DMS 273 (cell line): ENCODE results near the gene CHL1.

Experiments
- DNase-seq: peaks from one replicate; lab custom pipeline; 2025; ENCODE audit not compliant: unreplicated experiment; lab: John Stamatoyannopoulos, UW

Gene CHL1, protein sequence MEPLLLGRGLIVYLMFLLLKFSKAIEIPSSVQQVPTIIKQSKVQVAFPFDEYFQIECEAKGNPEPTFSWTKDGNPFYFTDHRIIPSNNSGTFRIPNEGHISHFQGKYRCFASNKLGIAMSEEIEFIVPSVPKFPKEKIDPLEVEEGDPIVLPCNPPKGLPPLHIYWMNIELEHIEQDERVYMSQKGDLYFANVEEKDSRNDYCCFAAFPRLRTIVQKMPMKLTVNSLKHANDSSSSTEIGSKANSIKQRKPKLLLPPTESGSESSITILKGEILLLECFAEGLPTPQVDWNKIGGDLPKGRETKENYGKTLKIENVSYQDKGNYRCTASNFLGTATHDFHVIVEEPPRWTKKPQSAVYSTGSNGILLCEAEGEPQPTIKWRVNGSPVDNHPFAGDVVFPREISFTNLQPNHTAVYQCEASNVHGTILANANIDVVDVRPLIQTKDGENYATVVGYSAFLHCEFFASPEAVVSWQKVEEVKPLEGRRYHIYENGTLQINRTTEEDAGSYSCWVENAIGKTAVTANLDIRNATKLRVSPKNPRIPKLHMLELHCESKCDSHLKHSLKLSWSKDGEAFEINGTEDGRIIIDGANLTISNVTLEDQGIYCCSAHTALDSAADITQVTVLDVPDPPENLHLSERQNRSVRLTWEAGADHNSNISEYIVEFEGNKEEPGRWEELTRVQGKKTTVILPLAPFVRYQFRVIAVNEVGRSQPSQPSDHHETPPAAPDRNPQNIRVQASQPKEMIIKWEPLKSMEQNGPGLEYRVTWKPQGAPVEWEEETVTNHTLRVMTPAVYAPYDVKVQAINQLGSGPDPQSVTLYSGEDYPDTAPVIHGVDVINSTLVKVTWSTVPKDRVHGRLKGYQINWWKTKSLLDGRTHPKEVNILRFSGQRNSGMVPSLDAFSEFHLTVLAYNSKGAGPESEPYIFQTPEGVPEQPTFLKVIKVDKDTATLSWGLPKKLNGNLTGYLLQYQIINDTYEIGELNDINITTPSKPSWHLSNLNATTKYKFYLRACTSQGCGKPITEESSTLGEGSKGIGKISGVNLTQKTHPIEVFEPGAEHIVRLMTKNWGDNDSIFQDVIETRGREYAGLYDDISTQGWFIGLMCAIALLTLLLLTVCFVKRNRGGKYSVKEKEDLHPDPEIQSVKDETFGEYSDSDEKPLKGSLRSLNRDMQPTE (N-terminal part only)

DNA sequence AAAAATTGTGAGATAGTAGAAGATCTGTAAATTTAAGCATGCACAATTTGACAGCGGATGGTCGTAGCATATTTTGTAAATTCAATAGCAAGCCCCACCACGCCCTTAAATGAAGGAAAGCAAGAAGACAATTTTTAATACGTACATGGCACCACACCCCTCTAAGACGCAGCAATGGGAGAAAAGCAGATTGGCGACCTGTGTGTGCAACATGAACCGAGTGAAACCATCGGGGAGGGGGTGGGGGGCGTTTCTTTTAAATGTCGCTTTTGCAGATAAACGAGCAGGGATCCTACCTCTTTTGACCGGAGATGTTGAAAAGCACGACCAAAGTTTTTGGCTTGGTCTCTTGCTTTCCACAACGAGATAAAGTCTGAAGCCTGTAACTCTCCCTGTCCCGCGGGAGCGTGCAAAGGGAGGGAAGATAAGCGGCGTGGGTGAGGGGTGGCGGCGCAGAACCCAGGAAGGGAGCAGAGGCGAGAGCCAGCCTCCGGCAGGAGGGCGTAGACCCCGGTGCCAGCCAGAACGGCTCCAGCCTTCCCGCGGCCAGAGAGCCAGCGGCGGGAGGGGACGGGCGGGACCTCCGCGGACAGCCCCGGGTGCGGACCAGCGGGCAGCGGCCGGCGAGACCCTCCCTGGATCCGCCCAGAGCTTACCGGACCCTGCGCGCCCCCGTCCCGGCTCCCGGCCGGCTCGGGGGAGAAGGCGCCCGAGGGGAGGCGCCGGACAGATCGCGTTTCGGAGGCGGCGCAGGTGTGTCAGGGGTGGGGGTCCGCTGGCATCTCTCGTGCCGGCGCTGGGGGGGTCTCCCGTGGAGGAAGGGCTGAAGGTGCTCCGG is at the start of gene CHL1:
CHL1 (plus strand) TSS at position 453 of the 838 bp plus-strand sequence. CDS start 123,014 bp downstream, outside the sequence.
- peak; percentile 32 for DNase-seq

DNA sequence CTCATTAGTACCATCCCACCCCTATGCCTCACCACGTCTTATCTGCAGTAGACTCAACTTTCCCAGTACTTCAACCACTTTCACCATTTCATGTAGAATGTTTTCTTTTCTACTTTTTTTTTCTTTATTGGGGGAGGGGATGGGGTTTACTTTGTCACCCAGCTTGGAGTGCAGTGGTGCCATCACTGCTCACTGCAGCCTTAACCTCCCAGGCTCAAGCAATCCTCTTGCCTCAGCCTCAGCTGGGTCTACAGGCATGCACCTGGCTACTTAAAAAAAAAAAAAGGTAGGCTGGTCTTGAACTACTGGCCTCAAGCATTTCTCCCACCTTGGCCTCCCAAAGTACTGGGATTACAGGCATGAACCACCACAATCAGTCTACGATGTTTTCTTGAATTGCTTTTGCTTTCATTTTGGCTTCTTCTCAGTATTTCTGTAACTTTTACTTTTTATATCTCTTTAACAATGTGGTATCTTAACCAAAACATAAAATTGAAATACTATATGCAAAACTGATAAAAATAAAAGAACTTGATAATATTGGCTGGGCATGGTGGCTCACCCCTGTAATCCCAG is 44.9 kb upstream of the CHL1 start:
- no peak for DNase-seq

DNA sequence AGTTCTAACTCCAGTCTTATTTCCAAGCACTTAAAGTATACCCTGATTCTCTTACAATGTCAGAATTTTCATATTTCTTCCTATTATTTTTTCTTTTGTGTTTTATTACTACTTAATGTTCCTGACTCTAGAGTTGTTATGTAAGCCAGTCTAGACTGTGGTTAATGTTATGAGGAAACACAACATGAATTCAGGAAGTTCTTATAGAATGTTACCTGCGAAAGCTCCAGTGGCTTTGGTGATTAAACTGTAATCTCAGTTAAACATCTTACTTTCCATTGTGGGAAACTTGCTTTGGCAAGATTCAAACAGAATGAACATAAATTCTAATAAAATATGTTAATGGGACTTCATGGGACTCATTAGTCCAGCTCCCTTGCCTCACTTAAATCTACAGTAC is 36.6 kb upstream of the CHL1 start:
- no peak for DNase-seq

DNA sequence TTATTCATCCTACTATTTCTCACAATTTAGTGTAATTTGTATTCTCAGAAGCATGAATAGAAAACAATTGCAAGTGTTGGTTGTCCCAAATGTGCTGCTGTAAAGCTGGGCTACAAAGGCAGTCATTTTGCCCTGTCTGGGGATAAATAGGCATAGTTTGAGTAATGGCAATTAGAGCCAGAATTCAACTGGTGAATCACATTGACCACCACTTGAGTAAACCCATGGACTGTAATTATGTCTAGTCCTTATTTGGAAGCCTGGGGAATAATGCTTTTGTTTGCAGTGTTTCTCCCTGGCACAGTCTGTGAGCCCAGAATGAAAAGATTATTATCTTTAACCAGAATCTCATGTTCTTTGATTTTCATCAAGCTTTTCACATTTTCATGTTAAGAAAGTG is 30.5 kb upstream of the CHL1 start:
- DNase-seq, result no peak

DNA sequence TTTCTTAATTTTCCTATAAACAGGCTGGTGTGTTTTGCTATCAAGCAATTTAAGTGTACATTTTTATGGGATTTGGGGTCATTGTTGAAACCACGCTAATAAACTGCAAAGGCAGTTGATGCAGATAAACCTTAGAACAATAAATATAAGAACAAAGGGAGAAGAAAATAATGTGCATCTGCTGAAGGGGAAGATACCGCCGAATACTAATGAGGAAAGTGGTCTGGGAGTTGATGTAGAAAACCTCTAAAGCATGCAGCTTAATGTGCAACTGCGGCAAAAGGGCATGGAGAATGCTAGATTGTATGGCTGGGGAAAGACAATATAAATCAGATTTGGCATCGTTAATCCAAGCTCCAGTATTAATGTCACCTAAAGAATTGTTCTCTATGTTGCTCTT is 29.8 kb upstream of the CHL1 start:
- no peak for DNase-seq

DNA sequence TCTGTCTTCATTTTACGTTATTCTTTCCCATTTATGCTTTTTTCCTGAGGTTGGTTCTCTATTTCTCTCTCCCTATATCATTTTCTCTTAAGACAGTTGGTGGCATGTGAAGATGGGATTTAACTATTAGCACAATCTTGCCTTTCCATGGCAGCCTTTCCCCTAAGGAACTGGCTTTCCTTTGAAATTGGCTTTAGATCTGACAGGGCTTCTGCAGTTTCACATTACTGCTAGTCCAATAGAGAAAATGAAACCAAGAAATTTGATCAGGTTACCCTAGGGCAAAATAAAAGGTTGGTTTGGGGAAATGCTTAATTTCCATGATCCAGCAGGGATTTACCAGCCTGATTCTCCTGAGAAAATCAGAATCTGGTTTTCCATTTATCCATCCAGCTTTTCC is 22.7 kb upstream of the CHL1 start:
- no peak for DNase-seq

DNA sequence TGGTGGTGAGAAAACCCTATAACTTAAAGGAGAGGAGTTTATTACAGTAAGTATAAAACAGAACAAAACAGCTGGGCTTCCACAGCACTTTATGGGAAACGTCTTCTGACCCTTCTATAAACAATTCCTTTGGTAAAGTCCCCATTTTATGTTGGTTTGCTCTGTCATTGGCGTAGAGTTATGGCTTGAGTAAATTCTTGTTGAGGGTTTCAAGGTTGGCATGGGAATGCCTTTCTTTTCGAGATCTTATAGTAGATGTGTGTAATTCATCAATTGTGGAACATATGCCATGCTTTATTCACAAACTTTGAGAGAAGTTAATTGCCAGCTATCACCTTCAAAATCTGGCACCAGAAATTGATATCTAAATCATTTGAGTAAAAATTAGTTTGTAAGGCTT is 11.6 kb upstream of the CHL1 start:
- DNase-seq, result no peak

DNA sequence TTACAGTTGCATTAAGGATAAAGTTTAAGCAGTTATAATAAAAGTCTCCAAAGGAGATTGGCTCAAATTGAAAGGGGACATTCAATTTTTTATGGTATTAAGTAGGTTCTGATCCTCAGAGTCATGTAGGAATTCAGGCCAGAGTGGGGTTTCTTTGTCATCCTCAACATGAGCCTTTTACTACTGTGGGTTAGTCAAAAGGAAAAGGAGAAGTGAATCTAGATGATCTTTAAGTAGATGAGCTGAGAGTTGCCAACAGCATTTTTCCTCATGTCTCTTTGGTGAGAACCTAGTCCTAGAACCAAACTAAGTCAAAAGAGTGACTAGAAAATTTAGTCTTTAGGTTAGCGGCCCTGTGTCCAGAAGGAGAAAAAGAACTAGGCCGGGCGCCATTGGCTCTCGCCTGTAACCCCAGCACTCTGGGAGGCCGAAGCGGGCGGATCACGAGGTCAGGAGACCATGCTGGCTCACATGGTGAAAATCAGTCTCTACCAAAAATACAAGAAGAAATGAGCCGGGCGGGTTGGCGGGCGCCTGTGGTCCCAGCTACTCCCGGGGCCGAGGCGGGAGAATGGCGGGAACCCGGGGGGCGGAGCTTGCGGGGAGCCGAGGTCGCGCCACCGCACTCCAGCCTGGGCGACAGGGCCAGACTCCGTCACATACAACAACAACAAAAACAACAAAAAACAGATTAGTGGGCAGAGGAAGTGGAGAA is 4.2 kb upstream of the CHL1 start:
- DNase-seq, result no peak

DNA sequence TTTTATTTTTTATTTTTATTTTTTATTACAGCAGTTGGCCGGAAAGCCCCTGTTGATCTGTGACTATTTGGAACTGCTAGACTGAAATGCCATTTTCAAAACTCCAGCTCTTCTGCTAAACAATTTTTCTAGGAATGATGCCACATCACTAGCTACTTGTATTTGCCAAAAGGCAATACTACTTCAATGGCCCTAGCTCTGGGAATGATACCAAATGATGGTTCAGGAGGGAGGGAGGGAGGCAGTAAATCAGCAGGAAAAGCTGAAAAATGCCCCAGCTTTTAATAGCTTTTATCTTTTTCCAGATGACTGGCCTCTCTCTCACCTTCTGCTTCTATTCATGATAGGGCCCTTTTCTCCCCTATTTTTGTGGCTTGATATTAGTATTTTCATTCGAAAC is 2.6 kb upstream of the CHL1 start:
- DNase-seq, result no peak

DNA sequence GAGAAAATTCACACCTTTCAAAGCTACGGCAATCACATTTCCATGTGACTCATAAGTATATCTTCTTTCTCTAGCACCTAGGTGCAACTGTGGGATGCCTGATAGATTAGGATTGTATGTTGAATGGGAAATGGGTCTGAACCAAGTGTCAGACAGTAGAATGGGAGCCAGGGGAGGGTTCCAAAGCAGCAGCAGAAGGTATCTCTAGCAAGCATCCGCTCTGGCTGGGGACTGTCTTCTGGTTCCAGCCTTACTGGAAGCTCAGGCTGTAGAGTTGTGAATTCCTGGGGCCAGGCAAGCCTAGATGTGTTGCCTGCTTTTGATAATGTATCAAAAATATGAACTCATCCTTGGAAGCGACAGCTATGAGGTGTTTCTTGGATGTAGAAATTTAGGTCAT is 2.1 kb upstream of the CHL1 start:
- no peak for DNase-seq

DNA sequence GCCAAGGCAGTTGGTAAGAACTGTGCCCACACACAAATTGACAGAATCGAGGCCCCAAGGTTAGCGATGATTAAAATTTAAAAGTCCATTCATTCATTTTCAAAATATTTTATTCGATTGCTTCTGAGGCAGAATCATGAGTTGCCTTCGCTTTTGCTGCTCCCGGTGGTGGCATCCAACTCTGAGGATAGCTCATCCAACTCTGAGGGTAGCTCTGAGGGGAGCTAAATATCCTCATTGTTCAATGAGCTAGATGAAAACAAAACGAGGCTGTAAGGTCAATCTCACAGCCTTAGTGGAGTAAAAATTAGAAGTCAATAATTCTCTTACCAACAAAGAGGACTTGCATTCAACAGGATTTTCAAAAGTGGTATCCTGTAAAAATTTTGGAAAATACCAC is 897 bp upstream of the CHL1 start:
- DNase-seq, result no peak

DNA sequence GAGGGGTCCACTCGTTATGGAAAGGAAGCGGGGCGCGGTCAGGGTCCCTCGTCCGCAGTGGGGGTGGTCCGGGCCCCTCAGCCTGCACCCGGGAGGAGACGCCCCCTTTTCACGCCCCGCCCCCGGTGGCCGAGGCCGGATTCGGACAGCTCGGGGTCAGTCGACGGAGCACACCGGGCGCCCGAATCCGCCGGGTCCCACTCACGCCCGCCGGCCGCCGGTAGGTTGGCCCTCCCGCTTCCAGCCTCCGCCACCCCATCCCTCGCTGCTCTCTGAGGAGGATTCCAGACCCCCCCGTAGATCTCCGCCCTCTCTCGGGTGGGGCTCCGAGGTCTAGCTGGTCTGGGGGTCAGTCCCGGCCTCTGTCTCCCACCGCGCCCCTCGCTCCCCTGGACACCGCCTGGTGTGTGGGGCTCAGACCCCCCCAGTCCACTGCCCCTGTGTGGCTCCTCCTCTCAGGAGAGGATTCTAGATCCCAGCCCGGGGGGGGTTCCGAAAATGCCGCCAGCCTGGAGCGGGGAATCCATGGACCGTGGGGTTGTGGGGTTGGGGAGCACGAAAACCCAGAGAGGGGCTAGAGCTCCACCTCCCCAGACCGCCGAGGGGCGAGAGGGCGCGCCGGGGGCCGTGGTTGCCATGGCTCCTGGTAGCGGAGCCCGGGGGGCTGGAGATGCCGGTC is 725 bp downstream of the CHL1 start:
- peak; percentile 20 for DNase-seq

DNA sequence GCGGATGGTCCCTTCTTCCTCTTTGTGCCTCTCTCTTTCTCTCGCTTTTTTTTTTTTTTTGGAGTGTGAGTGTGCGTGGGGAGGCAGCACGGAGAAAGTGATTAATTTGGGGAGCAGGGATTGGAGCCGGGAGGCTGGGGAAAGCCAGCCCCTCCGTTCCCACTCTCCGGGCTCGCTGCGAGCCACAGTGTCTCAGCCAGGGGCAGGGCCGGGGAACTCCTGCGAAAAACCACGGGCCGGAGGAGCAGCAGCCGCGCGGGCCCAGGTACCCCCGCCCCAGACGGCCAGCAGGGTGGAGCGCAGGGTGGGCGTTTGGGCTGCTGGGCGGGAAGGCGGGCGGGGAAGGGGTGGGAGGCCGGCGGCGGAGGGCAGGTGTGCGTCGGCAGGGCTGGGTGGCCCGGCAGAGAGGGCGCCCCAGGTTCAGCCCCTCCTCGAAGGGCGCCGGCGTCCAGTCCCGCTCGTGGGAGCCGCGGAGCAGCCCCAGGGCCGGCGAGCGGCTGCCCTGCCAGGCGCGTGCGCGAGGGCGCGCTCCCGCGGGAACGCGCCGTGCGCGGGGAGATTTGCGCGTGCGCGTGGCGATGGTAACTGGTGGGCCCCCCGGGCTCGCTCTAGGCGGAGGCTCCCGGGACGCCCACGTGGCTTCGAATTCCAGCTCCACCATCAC is 1.4 kb downstream of the CHL1 start:
- peak; percentile 29 for DNase-seq

DNA sequence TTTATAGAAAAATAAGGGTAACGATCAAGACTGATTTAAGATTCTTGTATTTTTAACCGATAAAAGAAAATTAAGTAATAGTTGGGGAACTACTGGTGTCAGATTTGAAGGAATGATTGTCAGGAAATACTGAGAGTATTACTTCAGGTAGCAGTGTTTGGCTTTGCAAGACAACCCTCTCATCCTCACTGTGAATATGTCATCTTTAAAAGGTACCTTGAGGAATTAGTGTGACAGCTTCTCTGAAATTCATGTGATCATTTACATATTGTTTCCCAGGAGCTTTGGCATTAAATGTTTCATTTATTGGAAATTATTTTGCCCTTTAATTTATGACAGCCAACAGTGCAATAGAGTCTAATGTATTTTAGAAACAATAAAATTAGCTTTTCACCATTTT is 3.3 kb downstream of the CHL1 start:
- no peak for DNase-seq

DNA sequence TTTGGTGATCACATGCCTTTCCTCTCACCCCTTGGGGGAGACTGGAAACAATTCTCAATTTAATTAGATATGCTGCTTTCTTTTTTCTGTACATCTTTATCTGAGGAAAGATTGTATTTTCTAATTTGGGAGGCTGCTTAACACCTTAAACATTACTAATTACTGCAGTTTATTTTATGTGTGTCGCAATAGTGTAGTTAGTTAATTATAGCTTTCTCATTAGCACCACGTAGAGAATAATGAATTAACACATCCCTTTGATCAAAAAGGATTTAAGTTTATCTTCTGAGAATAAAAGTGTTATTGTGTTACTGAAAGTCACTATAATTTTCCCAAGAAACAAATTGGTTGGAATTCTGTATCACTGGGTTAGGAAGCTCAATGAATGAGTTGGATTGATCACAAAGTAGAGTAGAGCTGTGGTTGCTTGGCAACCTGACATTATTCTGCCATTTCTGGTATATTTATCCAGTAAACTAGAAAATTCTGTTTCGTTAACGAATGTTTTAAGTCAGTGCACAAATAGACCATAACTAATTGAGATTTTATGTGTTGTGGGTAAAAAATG is 4.3 kb downstream of the CHL1 start:
- no peak for DNase-seq

DNA sequence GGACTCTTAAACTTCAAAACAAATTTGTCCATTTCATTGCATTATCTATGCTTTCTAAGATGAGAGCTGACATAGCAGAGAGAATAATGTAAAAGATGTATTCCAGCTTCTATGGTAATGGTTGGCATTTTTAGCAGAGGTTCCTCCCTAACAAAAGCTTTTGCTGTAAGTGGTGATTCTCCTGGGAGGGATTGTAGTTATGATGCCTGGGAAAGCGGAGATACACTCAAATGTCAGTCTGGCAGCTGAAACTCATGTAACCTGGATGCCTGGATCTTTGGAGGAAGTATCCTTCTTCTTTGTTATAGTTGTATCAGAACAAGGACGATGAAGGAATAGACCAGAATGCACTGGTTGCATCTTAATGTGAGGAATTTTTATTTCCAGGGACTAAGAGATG is 7.5 kb downstream of the CHL1 start:
- DNase-seq, result no peak

DNA sequence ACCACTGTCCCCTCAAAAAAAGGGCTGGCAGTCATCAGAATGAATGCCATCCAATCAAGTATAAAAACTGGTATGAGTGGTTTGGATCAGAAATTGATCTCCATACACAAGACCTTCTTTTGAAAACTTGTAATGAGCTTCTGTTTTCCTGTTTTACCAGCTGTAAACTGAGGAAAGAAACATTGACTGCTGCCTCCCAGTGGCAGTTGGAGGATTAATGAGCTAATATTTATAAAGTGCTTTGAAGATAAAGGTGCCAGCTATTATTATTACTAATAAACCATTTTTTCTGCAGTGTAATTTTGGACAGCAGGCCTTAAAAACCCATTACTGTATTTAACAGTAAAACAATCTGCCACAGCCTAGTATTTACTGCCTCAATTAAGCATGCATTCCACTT is 11.4 kb downstream of the CHL1 start:
- no peak for DNase-seq

DNA sequence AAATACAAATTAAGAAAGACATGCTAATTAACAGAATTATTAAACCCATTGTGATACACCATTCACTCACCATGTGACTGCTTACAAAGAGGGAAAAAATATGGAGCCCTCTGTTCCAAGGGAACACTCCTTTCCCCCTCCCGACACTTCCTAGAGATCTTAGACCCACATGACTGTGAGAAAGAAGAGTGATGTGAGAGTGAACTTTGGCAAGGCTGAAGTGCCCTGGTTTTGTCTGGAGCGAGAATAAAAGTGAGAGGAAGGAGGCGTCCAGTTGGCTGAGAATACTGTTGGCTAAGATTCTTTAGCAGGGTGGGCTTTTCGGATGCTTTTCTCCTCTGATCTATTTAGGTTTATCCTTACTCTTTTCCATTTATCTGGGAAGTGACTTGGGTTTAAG is 14.1 kb downstream of the CHL1 start:
- no peak for DNase-seq
